ENCODE measurements around the gene FAM90A1. TPM values are rescaled to one million over a fixed set of nuclear protein-coding genes. Genes with fewer than 3 reads are reported as not detected.
"Not testable (repeated sequence)": the region's sequence is repeated elsewhere in the genome, so short reads cannot be mapped to it uniquely, and the experiment has no call there.

The FAM90A1 gene
- total and polyA plus RNA-seq, 4 donors: 0.22 to 8.7 (median 5.3) TPM; not detected in 1

GRCh38 chr12:8222303-8222702 lies 5.1 kb downstream of the FAM90A1 start:
- WGBS (ENCODE audit: insufficient coverage): 91% methylated on average over 16 of the region's 16 CpGs
- not testable (repeated sequence) for H3K27ac ChIP-seq (ENCODE audit: low read depth, low read length); H3K4me1 ChIP-seq (ENCODE audit: control insufficient read depth, insufficient read depth, low read length); H3K9me3 ChIP-seq (ENCODE audit: control insufficient read depth, insufficient read depth, low read length); H3K36me3 ChIP-seq (ENCODE audit: control insufficient read depth, insufficient read depth, low read length); H3K27me3 ChIP-seq (ENCODE audit: control insufficient read depth, insufficient read depth, low read length); H3K4me3 ChIP-seq (ENCODE audit: low read depth, low read length); DNase-seq (ENCODE audit: low read depth in 4 of 6, low spot score in 6 of 6)

GRCh38 chr12:8221844-8222243 lies 5.6 kb downstream of the FAM90A1 start:
- H3K4me3 ChIP-seq (ENCODE audit: low read depth, low read length); H3K27me3 ChIP-seq (ENCODE audit: control insufficient read depth, insufficient read depth, low read length); DNase-seq (ENCODE audit: low read depth in 4 of 6, low spot score in 6 of 6); H3K4me1 ChIP-seq (ENCODE audit: control insufficient read depth, insufficient read depth, low read length); H3K36me3 ChIP-seq (ENCODE audit: control insufficient read depth, insufficient read depth, low read length); H3K27ac ChIP-seq (ENCODE audit: low read depth, low read length); H3K9me3 ChIP-seq (ENCODE audit: control insufficient read depth, insufficient read depth, low read length): not testable (repeated sequence)
- 91% methylated on average over 20 of the region's 21 CpGs for WGBS (ENCODE audit: insufficient coverage)

- H3K27me3 ChIP-seq (ENCODE audit: control insufficient read depth, insufficient read depth, low read length); H3K27ac ChIP-seq (ENCODE audit: low read depth, low read length); H3K9me3 ChIP-seq (ENCODE audit: control insufficient read depth, insufficient read depth, low read length); H3K36me3 ChIP-seq (ENCODE audit: control insufficient read depth, insufficient read depth, low read length); H3K4me1 ChIP-seq (ENCODE audit: control insufficient read depth, insufficient read depth, low read length); H3K4me3 ChIP-seq (ENCODE audit: low read depth, low read length): not testable (repeated sequence)
- DNase-seq (ENCODE audit: low read depth in 4 of 6, low spot score in 6 of 6): peak in 1 of 6 donors; percentile 30
- WGBS (ENCODE audit: insufficient coverage): 68% methylated on average over 13 of the region's 21 CpGs
Measured at GRCh38 chr12:8221375-8221774, 6.0 kb downstream of the FAM90A1 start.

GRCh38 chr12:8218711-8219382 lies 8.6 kb downstream of the FAM90A1 start:
- H3K4me1 ChIP-seq (ENCODE audit: control insufficient read depth, insufficient read depth, low read length); H3K4me3 ChIP-seq (ENCODE audit: low read depth, low read length); H3K36me3 ChIP-seq (ENCODE audit: control insufficient read depth, insufficient read depth, low read length); H3K9me3 ChIP-seq (ENCODE audit: control insufficient read depth, insufficient read depth, low read length); H3K27me3 ChIP-seq (ENCODE audit: control insufficient read depth, insufficient read depth, low read length); H3K27ac ChIP-seq (ENCODE audit: low read depth, low read length); DNase-seq (ENCODE audit: low read depth in 4 of 6, low spot score in 6 of 6): not testable (repeated sequence)
- WGBS (ENCODE audit: insufficient coverage): 73% methylated on average over 25 of the region's 26 CpGs

- not testable (repeated sequence) for H3K4me3 ChIP-seq (ENCODE audit: low read depth, low read length); H3K9me3 ChIP-seq (ENCODE audit: control insufficient read depth, insufficient read depth, low read length); H3K4me1 ChIP-seq (ENCODE audit: control insufficient read depth, insufficient read depth, low read length); H3K27me3 ChIP-seq (ENCODE audit: control insufficient read depth, insufficient read depth, low read length); DNase-seq (ENCODE audit: low read depth in 4 of 6, low spot score in 6 of 6); H3K27ac ChIP-seq (ENCODE audit: low read depth, low read length); H3K36me3 ChIP-seq (ENCODE audit: control insufficient read depth, insufficient read depth, low read length)
- WGBS (ENCODE audit: insufficient coverage): 89% methylated on average over 1 of the region's 1 CpG
Measured at GRCh38 chr12:8197685-8198308, 29.6 kb downstream of the FAM90A1 start.

GRCh38 chr12:8188088-8188487 lies 39.3 kb downstream of the FAM90A1 start:
- DNase-seq (ENCODE audit: low read depth in 4 of 6, low spot score in 6 of 6); H3K4me1 ChIP-seq (ENCODE audit: control insufficient read depth, insufficient read depth, low read length); H3K36me3 ChIP-seq (ENCODE audit: control insufficient read depth, insufficient read depth, low read length); H3K27ac ChIP-seq (ENCODE audit: low read depth, low read length); H3K9me3 ChIP-seq (ENCODE audit: control insufficient read depth, insufficient read depth, low read length); H3K27me3 ChIP-seq (ENCODE audit: control insufficient read depth, insufficient read depth, low read length); H3K4me3 ChIP-seq (ENCODE audit: low read depth, low read length): not testable (repeated sequence)
- 83% methylated on average over 1 of the region's 2 CpGs for WGBS (ENCODE audit: insufficient coverage)

GRCh38 chr12:8184206-8184605 lies 43.2 kb downstream of the FAM90A1 start:
- DNase-seq (ENCODE audit: low read depth in 4 of 6, low spot score in 6 of 6); H3K4me1 ChIP-seq (ENCODE audit: control insufficient read depth, insufficient read depth, low read length); H3K36me3 ChIP-seq (ENCODE audit: control insufficient read depth, insufficient read depth, low read length); H3K27ac ChIP-seq (ENCODE audit: low read depth, low read length); H3K4me3 ChIP-seq (ENCODE audit: low read depth, low read length); H3K9me3 ChIP-seq (ENCODE audit: control insufficient read depth, insufficient read depth, low read length); H3K27me3 ChIP-seq (ENCODE audit: control insufficient read depth, insufficient read depth, low read length): not testable (repeated sequence)
- WGBS (ENCODE audit: insufficient coverage): no CpG with 5 or more reads among the region's 28 CpGs

GRCh38 chr12:8183346-8183745 lies 44.1 kb downstream of the FAM90A1 start:
- not testable (repeated sequence) for H3K4me1 ChIP-seq (ENCODE audit: control insufficient read depth, insufficient read depth, low read length); H3K9me3 ChIP-seq (ENCODE audit: control insufficient read depth, insufficient read depth, low read length); DNase-seq (ENCODE audit: low read depth in 4 of 6, low spot score in 6 of 6); H3K27ac ChIP-seq (ENCODE audit: low read depth, low read length); H3K27me3 ChIP-seq (ENCODE audit: control insufficient read depth, insufficient read depth, low read length); H3K4me3 ChIP-seq (ENCODE audit: low read depth, low read length); H3K36me3 ChIP-seq (ENCODE audit: control insufficient read depth, insufficient read depth, low read length)
- WGBS (ENCODE audit: insufficient coverage): 100% methylated on average over 4 of the region's 23 CpGs

- not testable (repeated sequence) for H3K9me3 ChIP-seq (ENCODE audit: control insufficient read depth, insufficient read depth, low read length); H3K27me3 ChIP-seq (ENCODE audit: control insufficient read depth, insufficient read depth, low read length); DNase-seq (ENCODE audit: low read depth in 4 of 6, low spot score in 6 of 6); H3K4me1 ChIP-seq (ENCODE audit: control insufficient read depth, insufficient read depth, low read length); H3K4me3 ChIP-seq (ENCODE audit: low read depth, low read length); H3K27ac ChIP-seq (ENCODE audit: low read depth, low read length); H3K36me3 ChIP-seq (ENCODE audit: control insufficient read depth, insufficient read depth, low read length)
- no CpG with 5 or more reads among the region's 7 CpGs for WGBS (ENCODE audit: insufficient coverage)
Measured at GRCh38 chr12:8182923-8183322, 44.5 kb downstream of the FAM90A1 start.

GRCh38 chr12:8181271-8181670 lies 46.1 kb downstream of the FAM90A1 start:
- peak overlapping the region; percentile 56 for H3K4me3 ChIP-seq (ENCODE audit: low read depth, low read length)
- not testable (repeated sequence) for H3K4me1 ChIP-seq (ENCODE audit: control insufficient read depth, insufficient read depth, low read length); DNase-seq (ENCODE audit: low read depth in 4 of 6, low spot score in 6 of 6); H3K36me3 ChIP-seq (ENCODE audit: control insufficient read depth, insufficient read depth, low read length); H3K27me3 ChIP-seq (ENCODE audit: control insufficient read depth, insufficient read depth, low read length); H3K27ac ChIP-seq (ENCODE audit: low read depth, low read length); H3K9me3 ChIP-seq (ENCODE audit: control insufficient read depth, insufficient read depth, low read length)
